GM12878 (cell line): ENCODE data around the gene SUGCT. TPM values are rescaled to one million over a fixed set of nuclear protein-coding genes. Genes with fewer than 3 reads are reported as not detected.

Experiments
- ATAC-seq: fragments of 200-7000 bp; cut with Tn5 transposase; 3 replicates; pipeline ENCODE4 v1.9.1; 2020; ENCODE audit warnings: mild to moderate bottlenecking, moderate library complexity
- BruUV-seq: library from RNA; stranded (reverse); fragments of 400-500 nt; replicated peaks from 2 replicates; lab custom pipeline; 2021; lab: Mats Ljungman, UMichigan
- CTCF ChIA-PET: fragments of 300-600 bp; sonication (Branson Sonifier 250); formaldehyde crosslinking; extraction: SDS; loops from one replicate; lab custom pipeline; 2021; ENCODE audit warnings: inconsistent platforms; lab: Yijun Ruan, JAX
- POLR2A ChIA-PET: fragments of 350-600 bp; formaldehyde crosslinking; extraction: SDS; loops from one replicate; lab custom pipeline; 2021; ENCODE audit warnings: inconsistent platforms; lab: Charles Lee
- RAD21 ChIA-PET: fragments of 300-600 bp; sonication (Branson Sonifier 250); formaldehyde crosslinking; loops from one replicate; lab custom pipeline; 2023; ENCODE audit warnings: antibody characterized with exemption; ENCODE audit not compliant: unreplicated experiment; lab: Charles Lee
- SMC1A ChIA-PET: fragments of 300-600 bp; sonication (Branson Sonifier 250); formaldehyde crosslinking; loops from one replicate; lab custom pipeline; 2023; ENCODE audit not compliant: unreplicated experiment, uncharacterized antibody; lab: Charles Lee
- DNase-seq: peaks from one replicate; pipeline ENCODE4 v3.0.0-alpha.2; 2011; ENCODE audit warnings: low read depth, low spot score
- FAIRE-seq: peaks from 3 replicates; lab custom pipeline; 2011; peaks lifted over from hg19 to GRCh38; lab: Jason Lieb, UNC
- H2AFZ ChIP-seq: 2 replicates; pipeline ENCODE4 v1.6.0; 2011; ENCODE audit warnings: low read depth, low read length, control low read depth; ENCODE audit not compliant: control insufficient read depth
- H3K27ac ChIP-seq: 2 replicates; pipeline ENCODE4 v1.5.1; 2011; ENCODE audit warnings: control low read depth; ENCODE audit not compliant: control insufficient read depth, insufficient read depth
- H3K27me3 ChIP-seq, 2 experiments: replicated peaks in 1 of 2; 2 replicates each; pipeline versions ENCODE4 v1.6.0 to v1.6.1; 2011; ENCODE audit warnings: low read length in 1 of 2; ENCODE audit not compliant: control insufficient read depth in 2 of 2, insufficient read depth in 2 of 2
- H3K36me3 ChIP-seq, 2 experiments: 2 replicates each; pipeline ENCODE4 v1.5.1; 2011; ENCODE audit warnings: low read length in 1 of 2; ENCODE audit not compliant: control insufficient read depth in 2 of 2, insufficient read depth in 2 of 2
- H3K4me1 ChIP-seq: 2 replicates; pipeline ENCODE4 v1.6.1; 2011; ENCODE audit warnings: mild to moderate bottlenecking, low read length, moderate library complexity, mixed read lengths; ENCODE audit not compliant: control insufficient read depth, insufficient read depth
- H3K4me2 ChIP-seq: 2 replicates; pipeline ENCODE4 v1.6.0; 2011; ENCODE audit warnings: control low read depth; ENCODE audit not compliant: control insufficient read depth, insufficient read depth
- H3K4me3 ChIP-seq: fragments of 200-600 bp; sonication (generic); 2 replicates; pipeline ENCODE4 v1.5.1; 2016
- H3K79me2 ChIP-seq: 2 replicates; pipeline ENCODE4 v1.6.0; 2011; ENCODE audit warnings: low read length; ENCODE audit not compliant: control insufficient read depth, insufficient read depth
- H3K9ac ChIP-seq: 2 replicates; pipeline ENCODE4 v1.8.0; 2011; ENCODE audit warnings: low read length, control low read depth, mixed read lengths; ENCODE audit not compliant: control insufficient read depth, insufficient read depth
- H3K9me3 ChIP-seq: replicated peaks from 3 replicates; pipeline ENCODE4 v1.5.1; 2011; ENCODE audit warnings: mild to moderate bottlenecking, low read length; ENCODE audit not compliant: control insufficient read depth, insufficient read depth
- H4K20me1 ChIP-seq: 2 replicates; pipeline ENCODE4 v1.6.0; 2011; ENCODE audit not compliant: control insufficient read depth, insufficient read depth
- ESRRA ChIP-seq: IDR thresholded peaks from 2 replicates; pipeline ENCODE4 v1.6.1; 2012; ENCODE audit warnings: mild to moderate bottlenecking, low read length, improper control_type of control experiment
- MEF2B ChIP-seq: fragments of 450-650 bp; IDR thresholded peaks from 2 replicates; pipeline ENCODE4 v1.6.1; 2018; ENCODE audit warnings: mild to moderate bottlenecking, moderate library complexity; ENCODE audit not compliant: partially characterized antibody, poor library complexity, severe bottlenecking
- SRF ChIP-seq, 2 experiments: IDR thresholded peaks; 2 replicates each; pipeline ENCODE4 v1.6.1; 2011; ENCODE audit warnings: low read depth in 2 of 2, low read length in 2 of 2, mild to moderate bottlenecking in 1 of 2, moderate library complexity in 1 of 2
- WGBS: methylation state at CpG from one replicate; pipeline ENCODE4 v1.1.6; 2016; ENCODE audit warnings: low lambda C conversion rate; ENCODE audit not compliant: insufficient replicate concordance, insufficient coverage; ENCODE audit errors: missing lambda C conversion rate; 5-methylcytosine and 5-hydroxymethylcytosine counted together
- in situ Hi-C: fragments of 300-500 bp; cut with MboI; formaldehyde crosslinking; loops from 9 replicates; pipeline ENCODE4 v1.14.3; 2018; ENCODE audit warnings: mixed read lengths
- intact Hi-C: fragments of 100-400 bp; cut with micrococcal nuclease; formaldehyde crosslinking; loops from one replicate; pipeline ENCODE4 v1.14.2; 2022; ENCODE audit not compliant: unreplicated experiment
- polyA plus RNA-seq, 11 experiments: library from polyadenylated mRNA; depleted of rRNA in 4 of 11; unstranded in 6 of 11; stranded (reverse) in 5 of 11; fragments of >200 nt; fragmentation: Nextera tagmentation in 4 of 11; fragmentation: Illumina TruSeq in 1 of 11; extraction: Ambion mirVana in 4 of 11; extraction: Trizol in 1 of 11; gene quantifications; 1 replicate in 1 of 11; 2 replicates in 10 of 11; pipeline versions ENCODE4 v1.2.1 to v1.2.3, GENCODE V29; 2011 to 2016; ENCODE audit warnings: inconsistent platforms in 2 of 11, missing spikeins in 2 of 11, low read depth in 1 of 11
- total RNA-seq, 4 experiments: library from RNA; depleted of rRNA in 3 of 4; stranded (reverse); fragments of >200 nt in 3 of 4; fragmentation: Illumina TruSeq in 1 of 4; extraction: Trizol in 1 of 4; gene quantifications; 2 replicates each; pipeline versions ENCODE4 v1.2.1 to v1.2.3, GENCODE V29; 2013 to 2021
- TF ChIP-seq, protein P1 (sequence below): fragments of 450-650 bp; IDR thresholded peaks from 2 replicates; pipeline ENCODE4 v1.6.1; 2016; ENCODE audit warnings: mild to moderate bottlenecking
- TF ChIP-seq, protein P2 (sequence below): IDR thresholded peaks from 2 replicates; pipeline ENCODE4 v1.6.1; 2012; ENCODE audit warnings: mild to moderate bottlenecking, low read depth, low read length
- TF ChIP-seq, protein P3 (sequence below): fragments of 450-650 bp; IDR thresholded peaks from 2 replicates; pipeline ENCODE4 v1.6.1; 2017; ENCODE audit warnings: mild to moderate bottlenecking, moderate library complexity

Gene SUGCT
- total and polyA plus RNA-seq, 10 of the 15 experiments (the other 5 are each of a cell fraction or from before 2014, with no cell fraction given), result 0.08 to 1.2 (median 0.67) TPM; not detected in 1

DNA sequence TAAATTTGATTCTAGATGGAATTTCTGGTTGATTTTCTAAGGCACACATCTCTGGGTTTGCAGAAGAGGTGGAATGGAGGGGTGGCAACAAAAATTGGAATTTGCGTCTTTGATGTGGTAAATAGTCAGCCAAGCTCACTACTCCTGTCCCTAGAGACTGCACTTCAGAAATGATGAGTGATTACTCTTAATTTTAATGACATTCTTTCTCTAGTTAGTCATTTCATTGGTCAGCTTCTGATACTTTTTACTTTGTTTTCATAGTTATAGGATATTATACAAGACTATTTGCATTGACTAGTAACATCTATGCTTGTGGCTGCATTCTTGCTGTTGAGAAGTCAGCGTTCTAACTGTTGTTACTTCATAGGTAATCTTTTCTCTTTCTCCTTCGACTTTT, 658.3 kb downstream of the SUGCT start:
- ChIA-PET CTCF (no interaction called here), POLR2A (no interaction called here), SMC1A (no interaction called here), RAD21 (no interaction called here)
- Histone ChIP-seq H3K36me3 (no peaks in the 10 kb centered on the region), H4K20me1 (no peaks in the 10 kb centered on the region), H3K9me3 (no peaks in the 10 kb centered on the region), H3K27me3 (no peaks in the 10 kb centered on the region), H3K4me2 (no peak overlapping the region), H3K4me3 (no peak overlapping the region), H3K27ac (no peak overlapping the region), H2AFZ (no peak overlapping the region), H3K9ac (no peak overlapping the region), H3K79me2 (no peaks in the 10 kb centered on the region), H3K4me1 (no peaks in the 10 kb centered on the region)
- intact Hi-C loops, result no loop called here
- BruUV-seq, result no TSS peak
- no peak for DNase-seq
- 8% methylated on average over 3 of the region's 3 CpGs for WGBS
- no peak for FAIRE-seq
- ATAC-seq, result no peak
- no peak for TF ChIP-seq ESRRA
- TF ChIP-seq, protein P1, sequence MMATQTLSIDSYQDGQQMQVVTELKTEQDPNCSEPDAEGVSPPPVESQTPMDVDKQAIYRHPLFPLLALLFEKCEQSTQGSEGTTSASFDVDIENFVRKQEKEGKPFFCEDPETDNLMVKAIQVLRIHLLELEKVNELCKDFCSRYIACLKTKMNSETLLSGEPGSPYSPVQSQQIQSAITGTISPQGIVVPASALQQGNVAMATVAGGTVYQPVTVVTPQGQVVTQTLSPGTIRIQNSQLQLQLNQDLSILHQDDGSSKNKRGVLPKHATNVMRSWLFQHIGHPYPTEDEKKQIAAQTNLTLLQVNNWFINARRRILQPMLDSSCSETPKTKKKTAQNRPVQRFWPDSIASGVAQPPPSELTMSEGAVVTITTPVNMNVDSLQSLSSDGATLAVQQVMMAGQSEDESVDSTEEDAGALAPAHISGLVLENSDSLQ, result 0 out of 2 replicates have a peak, but pooled peaks have one; percentile 21
- TF ChIP-seq, protein P2, sequence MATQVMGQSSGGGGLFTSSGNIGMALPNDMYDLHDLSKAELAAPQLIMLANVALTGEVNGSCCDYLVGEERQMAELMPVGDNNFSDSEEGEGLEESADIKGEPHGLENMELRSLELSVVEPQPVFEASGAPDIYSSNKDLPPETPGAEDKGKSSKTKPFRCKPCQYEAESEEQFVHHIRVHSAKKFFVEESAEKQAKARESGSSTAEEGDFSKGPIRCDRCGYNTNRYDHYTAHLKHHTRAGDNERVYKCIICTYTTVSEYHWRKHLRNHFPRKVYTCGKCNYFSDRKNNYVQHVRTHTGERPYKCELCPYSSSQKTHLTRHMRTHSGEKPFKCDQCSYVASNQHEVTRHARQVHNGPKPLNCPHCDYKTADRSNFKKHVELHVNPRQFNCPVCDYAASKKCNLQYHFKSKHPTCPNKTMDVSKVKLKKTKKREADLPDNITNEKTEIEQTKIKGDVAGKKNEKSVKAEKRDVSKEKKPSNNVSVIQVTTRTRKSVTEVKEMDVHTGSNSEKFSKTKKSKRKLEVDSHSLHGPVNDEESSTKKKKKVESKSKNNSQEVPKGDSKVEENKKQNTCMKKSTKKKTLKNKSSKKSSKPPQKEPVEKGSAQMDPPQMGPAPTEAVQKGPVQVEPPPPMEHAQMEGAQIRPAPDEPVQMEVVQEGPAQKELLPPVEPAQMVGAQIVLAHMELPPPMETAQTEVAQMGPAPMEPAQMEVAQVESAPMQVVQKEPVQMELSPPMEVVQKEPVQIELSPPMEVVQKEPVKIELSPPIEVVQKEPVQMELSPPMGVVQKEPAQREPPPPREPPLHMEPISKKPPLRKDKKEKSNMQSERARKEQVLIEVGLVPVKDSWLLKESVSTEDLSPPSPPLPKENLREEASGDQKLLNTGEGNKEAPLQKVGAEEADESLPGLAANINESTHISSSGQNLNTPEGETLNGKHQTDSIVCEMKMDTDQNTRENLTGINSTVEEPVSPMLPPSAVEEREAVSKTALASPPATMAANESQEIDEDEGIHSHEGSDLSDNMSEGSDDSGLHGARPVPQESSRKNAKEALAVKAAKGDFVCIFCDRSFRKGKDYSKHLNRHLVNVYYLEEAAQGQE, result no peak
- TF ChIP-seq SRF (IDR thresholded peaks at IDR 0.05; ENCODE audit: low read depth in 2 of 2, low read length in 2 of 2), result no peak
- TF ChIP-seq MEF2B, result peak; percentile 30
- TF ChIP-seq, protein P3, sequence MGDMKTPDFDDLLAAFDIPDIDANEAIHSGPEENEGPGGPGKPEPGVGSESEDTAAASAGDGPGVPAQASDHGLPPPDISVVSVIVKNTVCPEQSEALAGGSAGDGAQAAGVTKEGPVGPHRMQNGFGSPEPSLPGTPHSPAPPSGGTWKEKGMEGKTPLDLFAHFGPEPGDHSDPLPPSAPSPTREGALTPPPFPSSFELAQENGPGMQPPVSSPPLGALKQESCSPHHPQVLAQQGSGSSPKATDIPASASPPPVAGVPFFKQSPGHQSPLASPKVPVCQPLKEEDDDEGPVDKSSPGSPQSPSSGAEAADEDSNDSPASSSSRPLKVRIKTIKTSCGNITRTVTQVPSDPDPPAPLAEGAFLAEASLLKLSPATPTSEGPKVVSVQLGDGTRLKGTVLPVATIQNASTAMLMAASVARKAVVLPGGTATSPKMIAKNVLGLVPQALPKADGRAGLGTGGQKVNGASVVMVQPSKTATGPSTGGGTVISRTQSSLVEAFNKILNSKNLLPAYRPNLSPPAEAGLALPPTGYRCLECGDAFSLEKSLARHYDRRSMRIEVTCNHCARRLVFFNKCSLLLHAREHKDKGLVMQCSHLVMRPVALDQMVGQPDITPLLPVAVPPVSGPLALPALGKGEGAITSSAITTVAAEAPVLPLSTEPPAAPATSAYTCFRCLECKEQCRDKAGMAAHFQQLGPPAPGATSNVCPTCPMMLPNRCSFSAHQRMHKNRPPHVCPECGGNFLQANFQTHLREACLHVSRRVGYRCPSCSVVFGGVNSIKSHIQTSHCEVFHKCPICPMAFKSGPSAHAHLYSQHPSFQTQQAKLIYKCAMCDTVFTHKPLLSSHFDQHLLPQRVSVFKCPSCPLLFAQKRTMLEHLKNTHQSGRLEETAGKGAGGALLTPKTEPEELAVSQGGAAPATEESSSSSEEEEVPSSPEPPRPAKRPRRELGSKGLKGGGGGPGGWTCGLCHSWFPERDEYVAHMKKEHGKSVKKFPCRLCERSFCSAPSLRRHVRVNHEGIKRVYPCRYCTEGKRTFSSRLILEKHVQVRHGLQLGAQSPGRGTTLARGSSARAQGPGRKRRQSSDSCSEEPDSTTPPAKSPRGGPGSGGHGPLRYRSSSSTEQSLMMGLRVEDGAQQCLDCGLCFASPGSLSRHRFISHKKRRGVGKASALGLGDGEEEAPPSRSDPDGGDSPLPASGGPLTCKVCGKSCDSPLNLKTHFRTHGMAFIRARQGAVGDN, result no peak
- in situ Hi-C loops, result no loop called here
